HPDE6-E6E7 (cell line): Measurements from ENCODE around the gene MX2.
A peak's percentile ranks its signal among the peaks of the same experiment; 100 is the strongest.
"Not testable (repeated sequence)": the region's sequence is repeated elsewhere in the genome, so short reads cannot be mapped to it uniquely, and the experiment has no call there.

ENCODE experiments used
- DNase-seq: peaks from one replicate; pipeline ENCODE4 v3.0.0; 2011; ENCODE audit warnings: missing footprints; ENCODE audit errors: extremely low spot score

MX2 gene, protein sequence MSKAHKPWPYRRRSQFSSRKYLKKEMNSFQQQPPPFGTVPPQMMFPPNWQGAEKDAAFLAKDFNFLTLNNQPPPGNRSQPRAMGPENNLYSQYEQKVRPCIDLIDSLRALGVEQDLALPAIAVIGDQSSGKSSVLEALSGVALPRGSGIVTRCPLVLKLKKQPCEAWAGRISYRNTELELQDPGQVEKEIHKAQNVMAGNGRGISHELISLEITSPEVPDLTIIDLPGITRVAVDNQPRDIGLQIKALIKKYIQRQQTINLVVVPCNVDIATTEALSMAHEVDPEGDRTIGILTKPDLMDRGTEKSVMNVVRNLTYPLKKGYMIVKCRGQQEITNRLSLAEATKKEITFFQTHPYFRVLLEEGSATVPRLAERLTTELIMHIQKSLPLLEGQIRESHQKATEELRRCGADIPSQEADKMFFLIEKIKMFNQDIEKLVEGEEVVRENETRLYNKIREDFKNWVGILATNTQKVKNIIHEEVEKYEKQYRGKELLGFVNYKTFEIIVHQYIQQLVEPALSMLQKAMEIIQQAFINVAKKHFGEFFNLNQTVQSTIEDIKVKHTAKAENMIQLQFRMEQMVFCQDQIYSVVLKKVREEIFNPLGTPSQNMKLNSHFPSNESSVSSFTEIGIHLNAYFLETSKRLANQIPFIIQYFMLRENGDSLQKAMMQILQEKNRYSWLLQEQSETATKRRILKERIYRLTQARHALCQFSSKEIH

DNA sequence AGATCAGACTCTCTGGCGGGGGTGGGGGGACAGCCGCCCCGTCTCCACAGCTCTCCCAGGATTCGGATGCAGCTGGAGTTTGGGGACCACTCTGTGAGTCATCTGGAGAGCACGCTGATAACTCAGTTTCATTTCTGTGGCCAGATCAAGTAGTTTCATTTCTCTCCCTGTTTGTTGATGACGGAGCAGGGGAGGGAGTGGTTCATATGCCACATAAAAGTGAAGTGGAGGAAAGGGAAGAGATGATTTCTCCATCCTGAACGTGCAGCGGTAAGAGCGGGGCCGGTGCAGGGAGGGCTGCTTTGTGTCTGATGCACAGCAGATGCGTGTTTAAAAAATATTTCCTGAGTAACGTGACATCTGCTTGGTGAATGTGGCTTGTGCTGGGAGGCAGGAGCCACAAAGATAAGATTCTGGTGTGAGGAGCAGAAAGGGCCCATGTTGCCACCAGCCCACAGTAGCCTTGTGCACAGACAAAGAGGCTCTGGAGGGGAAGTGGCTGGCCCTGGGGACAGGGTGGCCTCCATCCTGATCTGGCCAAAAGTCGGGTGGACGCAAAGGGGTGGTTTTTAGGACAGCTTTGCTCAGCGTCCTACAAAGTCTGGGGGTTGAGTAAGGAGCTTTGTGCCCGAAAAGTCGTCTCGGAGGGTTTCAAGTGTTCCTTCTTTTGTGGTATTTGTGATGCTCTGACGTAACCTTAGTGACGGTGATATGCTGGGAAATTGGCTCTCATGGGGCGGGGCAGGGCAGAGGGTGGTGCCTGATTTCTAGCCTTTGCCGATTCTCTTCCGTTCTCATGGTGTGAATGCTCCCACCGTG lies at the start of gene MX2:
TSS of gene MX2 (plus strand) at position 242 of the 819 bp plus-strand sequence. CDS start 14,880 bp downstream, outside the sequence.
- peak; percentile 58 for DNase-seq

DNA sequence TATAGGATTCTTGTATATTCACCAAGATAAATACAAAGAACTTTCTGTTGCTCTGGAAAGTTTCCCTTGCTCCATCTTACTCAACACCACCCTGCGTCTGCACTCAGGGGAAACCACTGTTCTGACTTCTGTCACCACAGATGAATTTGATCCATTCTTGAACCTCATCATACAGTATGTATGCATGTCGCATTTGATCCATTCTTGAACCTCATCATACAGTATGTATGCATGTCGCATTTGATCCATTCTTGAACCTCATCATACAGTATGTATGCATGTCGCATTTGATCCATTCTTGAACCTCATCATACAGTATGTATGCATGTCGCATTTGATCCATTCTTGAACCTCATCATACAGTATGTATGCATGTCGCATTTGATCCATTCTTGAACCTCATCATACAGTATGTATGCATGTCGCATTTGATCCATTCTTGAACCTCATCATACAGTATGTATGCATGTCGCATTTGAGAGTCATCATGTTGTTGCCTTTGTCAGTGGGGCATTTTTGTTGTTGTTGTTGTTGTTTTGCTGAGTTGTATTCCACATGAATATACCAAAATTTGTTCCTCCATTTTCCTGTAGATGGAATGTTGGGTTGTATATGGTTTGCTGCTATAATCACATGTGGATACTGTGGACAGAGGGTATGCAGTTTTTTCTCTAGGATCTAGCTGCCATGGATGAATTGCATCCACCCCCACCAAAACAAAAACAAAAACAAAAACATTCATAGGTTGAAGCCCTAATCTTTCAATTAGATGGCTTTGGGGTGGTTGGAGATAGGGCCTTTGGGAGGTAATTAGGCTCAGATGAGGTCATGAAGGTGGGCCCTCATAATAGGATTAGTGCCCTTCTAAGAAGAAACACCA lies 48.3 kb upstream of the MX2 start:
- not testable (repeated sequence) for DNase-seq

DNA sequence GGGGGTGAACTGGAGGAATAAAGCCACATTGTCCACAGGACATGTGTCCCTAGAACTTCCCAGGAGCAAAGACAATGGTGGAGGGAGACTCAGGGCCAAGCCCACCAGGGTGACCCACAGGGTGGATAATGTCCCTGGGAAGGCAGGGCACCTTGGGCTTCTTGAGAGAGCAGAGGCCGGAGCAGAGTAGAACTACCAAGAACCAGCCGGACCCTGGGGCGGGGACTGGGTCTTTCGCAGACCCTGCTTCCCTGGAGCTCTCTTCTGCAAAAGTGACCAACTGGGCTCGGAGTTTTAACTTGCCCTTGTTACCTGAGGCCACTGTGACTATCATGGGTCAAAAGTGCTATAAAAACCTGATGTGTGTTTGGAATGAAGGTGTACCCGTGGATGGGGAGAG lies 46.1 kb upstream of the MX2 start:
- DNase-seq: no peak

DNA sequence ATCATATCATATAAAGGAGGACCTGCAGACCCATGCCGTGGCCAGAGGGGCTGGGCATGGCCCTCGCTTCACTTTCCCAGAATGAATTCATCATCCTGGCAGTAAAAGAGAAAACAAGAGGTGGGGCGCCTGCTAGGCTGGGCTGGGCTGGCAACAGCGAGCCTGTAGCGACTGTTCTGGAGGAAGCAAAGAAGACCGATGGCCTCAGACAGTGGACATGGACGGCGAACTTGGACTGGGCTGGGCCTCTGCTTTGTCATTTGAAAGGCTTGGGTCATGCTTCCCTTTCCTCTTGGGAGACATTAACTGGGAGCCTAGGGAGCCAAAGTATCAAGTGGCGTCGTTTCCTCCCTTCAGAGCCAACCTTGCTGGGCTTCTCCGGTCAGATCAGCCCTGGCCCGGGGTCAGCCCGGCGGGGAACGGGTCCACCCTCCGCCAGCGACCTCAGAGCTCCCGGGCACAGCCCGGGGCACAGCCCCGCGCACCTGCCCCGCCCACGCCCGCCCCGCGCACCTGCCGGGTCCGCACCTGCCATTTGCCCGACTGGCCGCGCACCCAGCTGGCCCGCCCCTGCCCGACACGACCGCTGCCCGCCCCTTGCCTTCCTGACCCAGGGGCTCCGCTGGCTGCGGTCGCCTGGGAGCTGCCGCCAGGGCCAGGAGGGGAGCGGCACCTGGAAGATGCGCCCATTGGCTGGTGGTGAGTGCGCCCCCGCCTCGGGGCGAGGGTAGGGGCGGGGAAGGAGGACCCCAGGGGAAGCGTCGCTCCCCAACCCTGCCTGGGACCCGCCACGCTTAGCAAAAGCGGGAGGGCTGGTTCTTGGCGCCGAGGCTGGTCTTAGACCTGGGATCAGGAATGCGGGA lies 45.4 kb upstream of the MX2 start, which contains the start of gene FAM3B:
TSS of gene FAM3B (plus strand) at position 602 of the 863 bp plus-strand sequence. CDS start at position 681, 79 bp downstream.
- no peak for DNase-seq

DNA sequence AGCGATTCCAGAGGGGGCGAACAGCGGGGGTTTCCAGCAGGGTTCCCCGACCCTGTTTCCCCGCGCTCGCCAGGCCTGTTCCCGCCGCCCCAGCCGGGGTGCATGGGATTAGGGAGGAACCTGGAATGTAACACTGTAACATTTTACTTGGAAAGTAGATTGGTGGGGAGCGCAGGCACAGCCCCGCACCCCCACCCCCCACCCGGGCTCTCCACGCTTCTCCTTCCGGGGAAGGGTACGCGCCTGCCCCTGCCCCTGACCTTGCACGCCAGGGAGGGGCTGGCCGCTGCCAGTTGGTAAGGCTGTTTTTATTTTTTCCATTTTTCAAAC lies 44.8 kb upstream of the MX2 start:
- no peak for DNase-seq

DNA sequence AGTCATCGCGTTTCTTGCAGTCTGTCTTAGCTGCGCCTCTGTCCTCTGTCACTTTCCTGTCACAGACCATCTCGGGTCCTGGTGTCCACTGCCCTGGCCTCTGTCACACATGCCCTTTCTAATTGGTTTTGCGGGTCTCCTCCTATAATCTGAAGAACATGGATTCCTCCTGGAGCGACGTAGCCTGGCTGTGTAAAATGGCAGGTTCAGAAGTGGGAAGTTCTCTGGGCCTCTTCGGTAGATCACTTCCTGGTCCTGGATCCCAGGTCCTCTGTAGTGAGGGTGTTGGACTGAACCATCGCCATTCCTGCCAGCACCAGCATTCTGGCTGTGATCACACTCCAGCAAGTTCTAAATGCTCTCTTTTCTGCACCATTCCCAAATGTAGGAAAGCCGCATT lies 44.4 kb upstream of the MX2 start:
- no peak for DNase-seq

DNA sequence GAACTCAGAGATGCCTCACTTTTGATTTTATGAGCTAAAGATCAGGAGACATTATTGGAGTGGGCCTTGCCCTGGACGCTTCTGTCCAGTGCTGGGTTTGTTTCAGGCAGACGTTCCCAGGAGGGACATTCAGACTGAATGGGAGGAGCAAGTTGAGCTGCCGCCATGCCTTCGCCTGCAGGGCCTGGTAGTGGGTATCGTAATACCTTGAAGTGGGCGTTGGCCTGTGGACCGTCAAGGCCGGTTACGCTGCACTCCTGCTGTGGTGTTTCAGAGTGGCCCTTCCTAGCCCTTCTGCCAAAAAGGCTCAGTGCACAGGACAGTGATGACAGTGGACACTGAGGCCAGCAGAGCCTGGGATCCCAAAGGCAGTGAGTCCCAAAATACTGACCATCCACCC lies 43.6 kb upstream of the MX2 start:
- DNase-seq: no peak

DNA sequence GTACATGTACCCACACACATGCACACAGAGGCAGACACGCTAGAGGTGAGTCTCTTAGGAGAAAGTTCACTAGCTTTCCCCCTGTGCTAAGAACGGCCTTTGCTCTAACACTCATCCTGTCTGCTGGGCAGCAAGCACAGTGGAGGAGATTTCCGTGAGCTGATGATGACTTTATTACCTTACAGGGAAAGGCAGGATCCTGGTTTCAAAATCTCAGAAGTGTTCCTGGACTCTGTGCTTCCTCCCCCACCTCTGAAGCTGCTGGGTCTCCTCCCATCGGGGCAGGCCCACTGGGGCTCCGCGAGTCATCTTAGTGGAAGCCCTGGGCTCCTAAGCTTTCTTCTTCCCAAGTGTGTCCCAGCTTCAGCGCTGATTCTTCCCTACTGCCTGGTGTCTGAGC lies 42.6 kb upstream of the MX2 start:
- no peak for DNase-seq

DNA sequence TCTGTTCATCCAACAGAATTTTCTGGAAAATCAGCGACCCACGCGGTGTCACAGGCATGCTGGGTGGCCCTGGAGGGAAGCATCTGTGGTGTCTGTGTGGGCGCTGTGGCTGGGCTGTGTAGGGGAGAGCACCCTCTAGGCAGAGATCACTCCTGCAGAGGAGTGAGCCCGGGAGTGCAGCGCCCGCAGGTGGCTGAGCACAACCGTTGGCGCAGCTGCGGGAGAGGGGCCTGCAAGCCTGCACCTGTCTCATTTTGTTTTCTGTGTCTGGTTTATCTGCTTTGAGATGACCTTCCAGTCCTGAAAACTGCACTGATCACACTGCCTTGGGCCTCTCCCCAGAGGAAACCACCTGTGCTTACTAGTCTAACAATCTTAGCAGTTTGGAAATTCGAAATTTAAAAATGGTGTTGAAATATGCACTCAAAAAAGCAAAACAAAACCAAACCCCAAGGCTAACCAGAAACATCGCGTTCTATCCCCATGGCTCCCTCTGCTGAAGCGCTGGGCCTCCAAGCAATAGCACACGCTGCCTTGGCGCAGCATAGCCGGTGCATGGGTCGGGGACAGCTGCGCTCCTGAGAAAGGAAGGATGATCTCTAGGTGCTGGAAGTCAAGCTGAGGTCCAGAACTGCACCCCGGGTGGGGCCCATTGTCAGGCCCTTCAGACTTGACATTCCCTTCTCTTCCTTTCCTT lies 40.5 kb upstream of the MX2 start:
- DNase-seq: no peak

DNA sequence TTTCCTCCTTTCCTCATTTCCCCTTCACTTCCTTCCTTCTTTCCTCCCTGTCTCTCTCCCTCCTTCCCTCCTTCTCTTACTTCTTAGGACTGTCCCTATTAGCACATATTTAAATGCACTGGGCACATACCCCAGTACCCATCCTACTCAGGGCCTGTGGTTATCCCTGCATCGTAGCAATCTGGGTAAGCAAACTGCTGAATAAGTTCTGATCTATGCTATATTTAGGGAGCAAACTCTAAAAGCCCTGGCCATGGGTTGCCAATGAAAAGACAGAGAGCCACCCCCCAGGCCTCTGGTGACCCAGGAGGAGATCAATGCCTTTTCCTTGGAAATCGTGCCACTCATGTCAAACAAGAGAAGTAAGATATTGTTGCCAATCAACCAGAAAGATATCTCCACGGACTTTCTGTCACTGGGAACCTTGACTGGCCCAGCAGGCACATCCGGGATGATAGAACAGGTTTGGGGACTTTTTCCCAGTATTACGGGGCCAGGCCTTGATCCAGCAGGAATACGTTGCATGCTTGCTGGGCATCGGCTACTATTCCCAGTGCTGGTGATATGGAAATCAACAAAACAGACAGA lies 39.8 kb upstream of the MX2 start:
- no peak for DNase-seq

DNA sequence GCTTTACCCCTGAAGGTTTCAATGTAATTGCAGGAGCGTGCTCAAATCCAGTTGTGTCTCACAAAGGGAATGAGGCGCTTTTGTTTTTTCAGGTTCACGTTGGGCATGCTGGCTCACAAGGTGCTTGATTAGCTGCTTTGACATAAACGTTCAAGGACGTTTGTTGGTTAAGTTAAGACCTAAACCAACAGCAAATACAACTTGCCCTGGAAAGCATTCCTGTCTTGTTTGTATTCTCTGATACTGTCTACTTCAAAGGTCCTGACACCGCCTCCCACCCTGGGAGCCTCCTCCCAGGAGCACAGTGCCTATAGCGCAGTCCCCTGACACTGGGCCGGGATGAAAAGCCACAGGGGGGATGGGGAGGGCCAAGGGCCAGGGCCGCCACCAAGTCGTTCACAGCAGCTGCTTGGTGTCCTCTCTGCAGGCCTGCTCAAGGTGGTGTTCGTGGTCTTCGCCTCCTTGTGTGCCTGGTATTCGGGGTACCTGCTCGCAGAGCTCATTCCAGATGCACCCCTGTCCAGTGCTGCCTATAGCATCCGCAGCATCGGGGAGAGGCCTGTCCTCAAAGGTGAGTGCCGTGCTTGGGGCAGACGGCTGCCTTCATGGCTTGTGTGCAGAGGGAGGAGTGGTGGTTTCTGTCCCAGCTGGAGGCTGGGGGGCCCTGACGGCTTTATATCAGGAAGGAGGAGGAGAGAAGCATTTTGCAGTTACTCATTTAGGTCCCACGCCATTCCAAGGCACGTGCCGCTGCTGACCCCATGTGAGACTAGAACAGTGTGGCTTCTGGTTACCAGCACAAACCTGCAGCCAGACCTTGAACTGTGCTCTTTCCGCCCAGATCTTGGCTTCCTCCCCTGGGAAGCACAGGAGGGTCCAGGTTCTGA lies 39.1 kb upstream of the MX2 start:
- no peak for DNase-seq

DNA sequence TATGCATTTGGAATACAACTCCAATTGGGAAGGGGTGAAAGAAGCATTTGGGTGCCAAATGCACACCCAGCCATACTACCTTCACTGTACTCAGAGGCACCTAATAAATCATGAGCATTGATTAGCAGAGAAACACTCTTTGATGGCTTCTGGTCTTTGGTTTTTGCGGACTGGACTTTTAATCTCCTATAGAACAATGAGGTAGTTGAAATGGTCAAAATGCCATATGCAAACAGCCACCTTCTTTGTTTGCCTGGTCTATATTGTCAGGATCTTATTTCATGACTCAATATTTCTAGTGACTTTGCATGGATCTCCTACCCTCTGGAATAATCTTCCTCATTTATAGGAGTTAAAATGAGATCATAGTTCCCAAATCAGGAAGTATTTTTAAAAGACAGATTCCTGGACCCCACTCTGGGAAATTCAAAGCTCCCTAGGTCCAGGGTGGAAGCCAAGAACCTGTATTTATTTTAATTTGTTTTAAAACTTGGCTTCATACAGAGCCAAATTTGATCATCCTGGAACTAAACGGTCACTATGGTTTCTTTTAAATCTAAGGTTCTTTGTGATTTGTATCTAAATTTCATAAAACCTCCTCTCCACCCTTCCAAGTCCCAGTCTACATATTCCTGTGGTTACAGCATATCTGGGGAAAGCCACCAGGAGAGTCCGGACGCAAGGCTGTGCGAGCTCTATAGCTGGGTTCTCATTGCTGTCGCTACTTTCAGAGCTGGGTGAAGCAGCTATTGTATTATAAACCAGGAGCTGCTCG lies 36.5 kb upstream of the MX2 start:
- no peak for DNase-seq

DNA sequence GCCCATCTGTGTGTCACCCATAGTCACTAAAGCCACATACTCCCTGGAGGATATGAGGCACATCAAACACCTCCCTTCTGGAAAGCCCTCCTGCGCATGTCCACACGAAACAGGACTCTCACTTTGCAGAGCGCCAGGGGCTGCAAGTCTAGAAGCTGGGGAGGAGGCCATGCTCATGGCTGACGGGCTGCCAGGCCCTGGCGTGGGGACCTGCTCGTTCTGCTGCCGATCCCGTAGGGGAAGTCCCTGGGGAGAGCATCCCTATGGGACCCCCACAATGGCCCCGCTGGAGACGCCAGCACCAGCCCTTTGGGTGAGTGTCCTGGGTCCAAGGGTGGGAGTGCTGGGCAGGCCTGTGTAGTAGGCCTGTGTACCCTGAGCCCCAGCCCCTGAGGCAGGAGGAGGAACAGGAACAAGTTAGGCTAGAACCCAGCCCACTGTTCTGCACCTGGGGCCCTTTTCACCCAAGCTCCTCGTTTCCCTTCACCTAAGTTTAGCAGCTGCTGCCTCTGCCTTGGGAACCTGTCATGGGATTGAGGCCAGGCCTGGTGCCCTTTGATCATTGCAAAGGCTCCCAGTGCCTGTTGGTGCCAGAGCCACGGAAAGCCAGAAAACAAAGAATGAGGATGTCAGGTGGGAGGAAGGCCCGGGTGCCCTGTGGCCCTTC lies 35.3 kb upstream of the MX2 start:
- DNase-seq: no peak

DNA sequence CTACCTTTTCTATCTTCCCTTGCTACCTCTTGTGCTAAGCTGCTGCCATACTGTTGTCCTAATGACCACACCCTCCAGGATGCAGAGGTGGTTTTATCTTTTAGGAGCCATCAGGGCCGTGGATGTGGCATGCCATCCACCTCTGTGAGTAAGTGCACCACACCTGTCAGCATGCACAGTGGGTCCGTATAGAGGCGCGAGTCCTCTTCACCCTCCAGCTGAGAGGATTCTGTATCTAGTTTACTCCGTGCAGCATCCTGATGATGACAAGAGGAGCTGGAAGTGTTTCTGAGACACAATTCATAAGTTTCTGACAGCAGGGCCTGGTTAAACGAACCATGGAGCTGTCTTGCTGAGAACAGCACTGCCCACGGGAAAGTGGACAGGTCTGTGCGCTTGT lies 34.1 kb upstream of the MX2 start:
- DNase-seq: no peak

DNA sequence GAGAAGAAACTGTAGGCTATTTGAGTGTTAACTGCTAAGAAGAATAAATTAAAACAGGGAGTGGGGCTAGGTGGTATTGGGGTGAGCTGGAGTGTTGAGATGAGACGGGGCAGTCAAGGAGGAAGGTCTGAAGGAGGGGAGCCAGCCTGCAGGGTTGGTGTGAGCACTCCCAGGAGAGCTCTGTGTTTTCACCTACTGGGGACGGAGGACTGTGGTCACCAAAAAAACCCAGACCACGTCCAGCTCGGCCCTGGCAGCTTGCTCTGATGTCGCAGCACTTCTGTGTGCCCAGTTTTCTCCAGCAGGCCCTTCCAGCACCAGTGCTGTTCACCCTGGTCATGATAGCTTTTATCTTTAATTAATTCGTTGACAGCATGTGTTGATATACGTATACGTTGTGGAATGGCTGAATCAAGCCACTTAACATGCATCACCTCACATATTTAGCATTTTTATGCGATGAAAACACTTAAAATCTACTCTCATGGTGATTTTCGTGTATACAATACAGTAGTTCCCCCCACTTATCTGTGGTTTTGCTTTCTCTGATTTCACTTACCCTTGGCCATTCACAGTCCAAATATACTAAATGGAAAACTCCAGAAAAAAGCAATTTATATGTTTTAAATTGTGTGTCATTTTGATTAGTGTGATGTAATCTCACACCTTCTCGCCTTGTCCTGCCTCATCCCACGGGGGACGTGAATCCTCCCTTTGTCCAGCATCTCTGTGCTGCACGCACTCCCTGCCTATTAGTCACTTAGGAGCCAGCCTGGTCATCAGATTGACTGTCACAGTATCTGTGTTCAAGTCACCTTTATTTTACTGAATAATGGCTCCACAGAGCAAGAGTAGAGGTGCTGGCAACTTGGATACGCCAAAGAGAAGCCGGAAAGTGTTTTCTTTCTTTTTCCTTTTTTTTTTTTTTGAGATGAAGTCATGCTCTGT lies 32.9 kb upstream of the MX2 start:
- DNase-seq: no peak

DNA sequence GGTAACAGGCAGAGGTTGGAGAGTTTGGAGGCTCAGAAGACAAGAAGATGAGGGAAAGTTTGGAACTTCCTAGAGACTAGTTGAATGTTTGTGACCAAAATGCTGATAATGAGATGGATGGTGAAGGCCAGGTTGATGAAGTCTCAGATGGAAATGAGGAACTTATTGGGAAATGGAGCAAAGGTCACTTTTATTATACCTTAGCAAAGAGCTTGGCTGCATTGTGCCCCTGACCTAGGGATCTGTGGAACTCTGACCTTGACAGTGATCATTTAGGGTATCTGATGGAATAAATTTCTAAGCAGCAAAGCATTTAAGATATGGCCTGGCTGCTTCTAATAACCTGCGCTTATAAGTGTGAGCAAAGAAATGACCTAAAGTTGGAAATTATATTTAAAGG lies 28.1 kb upstream of the MX2 start:
- DNase-seq: no peak
